ENCODE results near the gene CNPY2. TPM values are rescaled to one million over a fixed set of nuclear protein-coding genes. Genes with fewer than 3 reads are reported as not detected.
"Not testable (repeated sequence)": the region's sequence is repeated elsewhere in the genome, so short reads cannot be mapped to it uniquely, and the experiment has no call there.

CNPY2 gene
- total RNA-seq, 3 donors from 2014 or later, result 69.9 to 86.1 (median 85.9) TPM

- no peaks in the 10 kb centered on the region for H3K36me3 ChIP-seq
- H3K27me3 ChIP-seq, result no peaks in the 10 kb centered on the region
- no peaks in the 10 kb centered on the region for H3K4me1 ChIP-seq
- H3K27ac ChIP-seq, result no peak overlapping the region
- no peak overlapping the region for H3K4me3 ChIP-seq
- H3K9me3 ChIP-seq, result no peaks in the 10 kb centered on the region
- intact Hi-C loops (cut with DNase I; ENCODE audit: low total_unique reads), result no loop called here
- DNase-seq (ENCODE audit: low spot score in 2 of 2), result no peak
- TF ChIP-seq POLR2AphosphoS5 (IDR thresholded peaks at IDR 0.05) (no peak), CTCF (IDR thresholded peaks at IDR 0.05) (no peak), POLR2A (IDR thresholded peaks at IDR 0.05) (no peak)
Observed at GRCh38 chr12:56341616-56342015, 25.8 kb upstream of the CNPY2 start.

- Histone ChIP-seq H3K9me3 (no peaks in the 10 kb centered on the region), H3K27me3 (no peaks in the 10 kb centered on the region), H3K4me3 (no peak overlapping the region), H3K36me3 (no peaks in the 10 kb centered on the region), H3K27ac (peak overlapping the region; percentile 44 to 50), H3K4me1 (no peaks in the 10 kb centered on the region)
- intact Hi-C loops (cut with DNase I; ENCODE audit: low total_unique reads), result no loop called here
- TF ChIP-seq CTCF (IDR thresholded peaks at IDR 0.05), result no peak
- TF ChIP-seq POLR2AphosphoS5 (IDR thresholded peaks at IDR 0.05), result no peak
- no peak for TF ChIP-seq POLR2A (IDR thresholded peaks at IDR 0.05)
- no peak for DNase-seq (ENCODE audit: low spot score in 2 of 2)
Observed at GRCh38 chr12:56339158-56339422, 23.3 kb upstream of the CNPY2 start.

DNA sequence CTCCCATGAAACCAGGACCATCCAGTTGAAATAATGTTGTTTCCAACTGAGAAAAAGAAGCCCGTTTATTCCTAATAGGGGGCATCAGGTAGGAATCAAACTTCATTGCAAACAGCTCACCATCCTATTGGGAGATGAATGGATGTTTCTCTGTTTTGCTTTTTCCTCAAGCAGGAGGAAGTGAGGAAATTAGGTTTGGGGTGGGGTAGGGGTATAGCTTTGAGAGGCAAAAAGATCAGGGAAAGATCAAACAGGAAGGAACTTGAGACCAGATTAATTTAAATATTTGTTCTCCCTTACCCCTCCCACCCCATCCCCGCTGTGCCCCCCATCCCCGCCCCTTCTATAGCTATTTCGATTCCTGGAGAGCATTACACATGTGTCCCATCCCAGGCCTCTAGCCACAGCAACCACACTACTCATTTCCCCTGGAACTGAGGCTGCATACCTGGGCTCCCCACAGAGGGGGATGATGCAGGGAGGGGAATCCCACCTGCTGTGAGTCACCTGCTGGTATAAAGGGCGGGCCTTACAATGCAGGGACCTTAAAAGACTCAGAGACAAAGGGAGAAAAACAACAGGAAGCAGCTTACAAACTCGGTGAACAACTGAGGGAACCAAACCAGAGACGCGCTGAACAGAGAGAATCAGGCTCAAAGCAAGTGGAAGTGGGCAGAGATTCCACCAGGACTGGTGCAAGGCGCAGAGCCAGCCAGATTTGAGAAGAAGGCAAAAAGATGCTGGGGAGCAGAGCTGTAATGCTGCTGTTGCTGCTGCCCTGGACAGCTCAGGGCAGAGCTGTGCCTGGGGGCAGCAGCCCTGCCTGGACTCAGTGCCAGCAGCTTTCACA lies 22.7 kb upstream of the CNPY2 start, which contains the start of gene IL23A:
Gene IL23A, plus strand, starts transcription at position 577 of the 850 bp plus-strand sequence. Its CDS starts 161 bp downstream, at position 738.
- TF ChIP-seq POLR2AphosphoS5 (IDR thresholded peaks at IDR 0.05), result no peak
- no peak for TF ChIP-seq CTCF (IDR thresholded peaks at IDR 0.05)
- no peak for TF ChIP-seq POLR2A (IDR thresholded peaks at IDR 0.05)
- no peaks in the 10 kb centered on the region for H3K36me3 ChIP-seq
- H3K9me3 ChIP-seq, result no peaks in the 10 kb centered on the region
- intact Hi-C loops (cut with DNase I; ENCODE audit: low total_unique reads), result no loop called here
- H3K27me3 ChIP-seq, result no peaks in the 10 kb centered on the region
- peak within 1 kb of the TSS; percentile 44 to 50 for H3K27ac ChIP-seq
- H3K4me1 ChIP-seq, result no peaks in the 10 kb centered on the region
- H3K4me3 ChIP-seq, result no peak within 1 kb of the TSS
- DNase-seq (ENCODE audit: low spot score in 2 of 2), result no peak

DNA sequence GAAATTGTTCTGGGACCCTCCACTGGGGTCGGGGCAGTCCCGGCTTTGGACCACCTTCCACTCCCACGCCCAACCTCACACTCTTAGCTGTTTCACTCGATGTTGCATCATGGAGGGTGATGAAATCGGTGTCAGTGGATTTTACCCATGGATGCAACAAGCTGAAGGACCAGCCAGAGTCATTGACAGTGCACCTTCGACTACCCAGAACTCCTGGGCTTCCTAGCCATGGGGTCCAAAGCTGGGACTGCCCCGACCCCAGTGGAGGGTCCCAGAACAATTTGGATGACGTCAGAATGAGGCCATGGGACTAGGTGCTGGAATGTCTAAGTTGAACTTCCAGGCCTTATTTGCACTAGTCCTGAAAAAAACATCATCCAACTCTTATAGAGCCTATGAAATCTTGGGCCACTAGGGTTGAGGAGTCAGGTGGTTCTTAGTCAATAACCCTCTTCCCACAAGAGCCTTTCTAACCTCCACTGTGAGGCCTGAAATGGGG lies 22.0 kb upstream of the CNPY2 start:
- Histone ChIP-seq H3K4me1 (no peaks in the 10 kb centered on the region), H3K27ac (no peak overlapping the region), H3K4me3 (no peak overlapping the region), H3K9me3 (no peaks in the 10 kb centered on the region), H3K36me3 (no peaks in the 10 kb centered on the region), H3K27me3 (no peaks in the 10 kb centered on the region)
- TF ChIP-seq POLR2A (IDR thresholded peaks at IDR 0.05) (no peak), POLR2AphosphoS5 (IDR thresholded peaks at IDR 0.05) (no peak)
- no peak for DNase-seq (ENCODE audit: low spot score in 2 of 2)
- intact Hi-C loops (cut with DNase I; ENCODE audit: low total_unique reads), result no loop called here

DNA sequence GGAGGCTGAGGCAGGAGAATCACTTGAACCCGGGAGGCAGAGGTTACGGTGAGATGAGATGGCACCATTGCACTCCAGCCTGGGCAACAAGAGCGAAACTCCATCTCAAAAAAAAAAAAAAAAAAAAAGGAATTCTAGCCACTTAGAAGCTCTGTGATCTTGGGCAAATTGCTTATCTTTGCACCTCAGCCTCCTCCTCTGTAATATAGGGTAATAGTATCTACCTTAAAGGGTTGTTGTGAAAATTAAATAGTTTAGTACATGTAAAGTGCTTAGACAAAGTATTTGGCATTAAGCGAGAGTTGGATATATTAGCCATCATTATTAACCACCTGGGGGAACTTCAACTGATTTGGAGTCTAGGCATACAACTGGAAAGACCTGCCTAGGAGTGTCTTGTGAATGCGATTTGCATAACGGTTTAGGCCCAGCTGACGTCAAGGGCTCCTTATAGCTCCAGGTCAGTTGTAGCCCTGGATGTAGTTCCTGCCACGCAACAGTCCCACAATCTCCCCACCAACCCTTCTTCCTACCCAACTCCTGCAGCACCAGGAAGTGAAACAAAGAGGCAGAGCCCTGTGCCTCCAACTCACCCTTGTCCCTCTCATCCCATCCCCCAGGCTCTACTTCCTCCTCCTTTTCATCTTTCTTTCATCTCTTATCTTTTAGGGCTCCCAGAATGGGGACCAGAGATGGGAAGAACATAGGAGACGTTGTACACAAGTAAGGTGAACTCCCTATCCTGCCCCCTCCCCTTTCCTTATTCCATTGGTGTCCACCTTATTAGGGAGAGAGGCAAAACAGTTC lies 20.8 kb upstream of the CNPY2 start:
- intact Hi-C loops (cut with DNase I; ENCODE audit: low total_unique reads), result no loop called here
- H3K4me3 ChIP-seq, result no peak overlapping the region

DNA sequence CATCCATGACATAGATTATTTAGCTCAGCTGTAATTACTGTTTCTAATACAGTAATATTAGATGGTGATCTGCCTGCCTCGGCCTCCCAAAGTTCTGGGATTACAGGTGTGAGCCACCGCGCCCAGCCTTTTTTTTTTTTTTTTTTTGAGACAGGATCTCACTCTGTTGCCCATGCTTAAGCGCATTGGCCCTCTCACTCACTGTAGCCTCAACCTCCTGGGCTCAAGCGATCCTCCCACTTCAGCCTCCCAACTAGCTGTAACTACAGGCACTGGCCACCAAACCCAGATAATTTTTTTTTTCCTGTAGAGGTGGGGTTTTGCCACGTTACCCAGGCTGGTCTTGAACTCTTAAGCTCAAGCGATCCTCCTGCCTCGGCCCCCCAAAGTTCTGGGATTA lies 19.7 kb upstream of the CNPY2 start:
- H3K27me3 ChIP-seq; H3K27ac ChIP-seq; H3K36me3 ChIP-seq; DNase-seq (ENCODE audit: low spot score in 2 of 2); H3K9me3 ChIP-seq; H3K4me1 ChIP-seq; intact Hi-C loops (cut with DNase I; ENCODE audit: low total_unique reads); H3K4me3 ChIP-seq: not testable (repeated sequence)

More for the DNA sequence above, 20.8 kb upstream of the CNPY2 start:
- Histone ChIP-seq H3K27ac (no peak overlapping the region), H3K4me1 (no peaks in the 10 kb centered on the region), H3K9me3 (no peaks in the 10 kb centered on the region), H3K36me3 (no peaks in the 10 kb centered on the region), H3K27me3 (no peaks in the 10 kb centered on the region)
- TF ChIP-seq POLR2A (IDR thresholded peaks at IDR 0.05) (no peak), CTCF (IDR thresholded peaks at IDR 0.05) (no peak), POLR2AphosphoS5 (IDR thresholded peaks at IDR 0.05) (no peak)
- no peak for DNase-seq (ENCODE audit: low spot score in 2 of 2)

All from breast epithelium (tissue), 4 donors.